Suprapubic skin (tissue), 4 donors: Measurements from ENCODE around the gene CTSE. TPM values are rescaled to one million over a fixed set of nuclear protein-coding genes. Genes with fewer than 3 reads are reported as not detected.
A peak's percentile ranks its signal among the peaks of the same experiment; 100 is the strongest.

Experiments used
- DNase-seq, 2 donors: peaks; one replicate each; pipeline ENCODE4 v3.0.0-alpha.2; 2019; ENCODE audit warnings: low spot score in 2 of 2
- H3K27ac ChIP-seq: fragments of 200-600 bp; sonication (generic); one replicate; pipeline ENCODE4 v1.5.1; 2019
- H3K27me3 ChIP-seq: fragments of 200-600 bp; sonication (generic); one replicate; pipeline ENCODE4 v1.5.1; 2019
- H3K36me3 ChIP-seq: fragments of 200-600 bp; sonication (generic); one replicate; pipeline ENCODE4 v1.5.1; 2019
- H3K4me1 ChIP-seq: fragments of 200-600 bp; sonication (generic); one replicate; pipeline ENCODE4 v1.5.1; 2019
- H3K4me3 ChIP-seq: fragments of 200-600 bp; sonication (generic); one replicate; pipeline ENCODE4 v1.5.1; 2019; ENCODE audit warnings: mild to moderate bottlenecking
- H3K9me3 ChIP-seq: fragments of 200-600 bp; sonication (generic); one replicate; pipeline ENCODE4 v1.5.1; 2019
- EP300 ChIP-seq: sonication (generic); formaldehyde crosslinking; IDR thresholded peaks from one replicate; pipeline ENCODE4 v1.6.1; 2017; ENCODE audit warnings: antibody characterized with exemption
- POLR2A ChIP-seq, 2 donors: fragments of 450-650 bp; IDR thresholded peaks; one replicate each; pipeline ENCODE4 v1.6.1; 2017; ENCODE audit warnings: antibody characterized with exemption in 2 of 2, mild to moderate bottlenecking in 2 of 2, moderate library complexity in 2 of 2
- POLR2AphosphoS5 ChIP-seq, 3 donors: sonication (generic); formaldehyde crosslinking; IDR thresholded peaks; one replicate each; pipeline ENCODE4 v1.6.1; 2017; ENCODE audit warnings: antibody characterized with exemption in 3 of 3
- WGBS: methylation state at CpG from one replicate; pipeline ENCODE4 v1.1.5; 2018; 5-methylcytosine and 5-hydroxymethylcytosine counted together
- total RNA-seq, 4 donors: library from RNA; depleted of rRNA; stranded (reverse); fragments of >200 nt; gene quantifications; one replicate each; pipeline ENCODE4 v1.1.0, GENCODE V29; 2016
- TF ChIP-seq, protein P1 (sequence below), 2 donors: fragments of 200-600 bp in 1 of 2; fragments of 450-650 bp in 1 of 2; sonication (generic) in 1 of 2; IDR thresholded peaks; one replicate each; pipeline ENCODE4 v1.5.1; 2016 to 2019; ENCODE audit warnings: antibody characterized with exemption in 2 of 2, mild to moderate bottlenecking in 1 of 2, moderate library complexity in 1 of 2

Gene CTSE
- total RNA-seq, 4 donors from 2014 or later = not detected

DNA sequence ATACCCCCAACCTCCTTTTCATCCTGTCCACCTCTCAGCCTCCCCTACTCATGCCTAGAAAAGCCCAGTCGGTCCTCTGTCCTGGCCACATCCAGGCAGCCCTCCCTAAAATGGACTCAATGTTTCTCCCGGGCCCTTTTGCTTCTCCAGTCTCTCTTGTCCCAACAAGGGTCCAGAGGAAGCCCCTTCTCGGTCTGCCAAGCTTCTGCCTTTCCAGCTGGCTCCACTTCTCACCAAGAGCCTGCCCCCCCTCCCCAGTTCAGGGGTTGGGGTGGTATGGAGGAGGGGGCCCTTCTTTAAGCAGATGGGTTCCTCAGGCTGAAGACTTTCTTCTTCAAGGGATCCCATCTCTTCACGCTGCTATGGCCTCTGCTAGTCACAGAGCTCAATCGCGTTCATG, 44.4 kb downstream of the CTSE start:
- TF ChIP-seq, protein P1, sequence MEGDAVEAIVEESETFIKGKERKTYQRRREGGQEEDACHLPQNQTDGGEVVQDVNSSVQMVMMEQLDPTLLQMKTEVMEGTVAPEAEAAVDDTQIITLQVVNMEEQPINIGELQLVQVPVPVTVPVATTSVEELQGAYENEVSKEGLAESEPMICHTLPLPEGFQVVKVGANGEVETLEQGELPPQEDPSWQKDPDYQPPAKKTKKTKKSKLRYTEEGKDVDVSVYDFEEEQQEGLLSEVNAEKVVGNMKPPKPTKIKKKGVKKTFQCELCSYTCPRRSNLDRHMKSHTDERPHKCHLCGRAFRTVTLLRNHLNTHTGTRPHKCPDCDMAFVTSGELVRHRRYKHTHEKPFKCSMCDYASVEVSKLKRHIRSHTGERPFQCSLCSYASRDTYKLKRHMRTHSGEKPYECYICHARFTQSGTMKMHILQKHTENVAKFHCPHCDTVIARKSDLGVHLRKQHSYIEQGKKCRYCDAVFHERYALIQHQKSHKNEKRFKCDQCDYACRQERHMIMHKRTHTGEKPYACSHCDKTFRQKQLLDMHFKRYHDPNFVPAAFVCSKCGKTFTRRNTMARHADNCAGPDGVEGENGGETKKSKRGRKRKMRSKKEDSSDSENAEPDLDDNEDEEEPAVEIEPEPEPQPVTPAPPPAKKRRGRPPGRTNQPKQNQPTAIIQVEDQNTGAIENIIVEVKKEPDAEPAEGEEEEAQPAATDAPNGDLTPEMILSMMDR (IDR thresholded peaks at IDR 0.05) = no peak
- TF ChIP-seq POLR2AphosphoS5 (IDR thresholded peaks at IDR 0.05) (no peak), EP300 (no peak), POLR2A (IDR thresholded peaks at IDR 0.05) (no peak)
- Histone ChIP-seq H3K9me3 (no peaks in the 10 kb centered on the region), H3K36me3 (peaks cover 23% of the 10 kb centered on the region), H3K4me1 (peaks cover 33% of the 10 kb centered on the region), H3K27ac (no peak overlapping the region), H3K27me3 (no peaks in the 10 kb centered on the region), H3K4me3 (no peak overlapping the region)
- WGBS = 62% methylated on average over 6 of the region's 6 CpGs
- DNase-seq = peak in 1 of 2 donors; percentile 51

DNA sequence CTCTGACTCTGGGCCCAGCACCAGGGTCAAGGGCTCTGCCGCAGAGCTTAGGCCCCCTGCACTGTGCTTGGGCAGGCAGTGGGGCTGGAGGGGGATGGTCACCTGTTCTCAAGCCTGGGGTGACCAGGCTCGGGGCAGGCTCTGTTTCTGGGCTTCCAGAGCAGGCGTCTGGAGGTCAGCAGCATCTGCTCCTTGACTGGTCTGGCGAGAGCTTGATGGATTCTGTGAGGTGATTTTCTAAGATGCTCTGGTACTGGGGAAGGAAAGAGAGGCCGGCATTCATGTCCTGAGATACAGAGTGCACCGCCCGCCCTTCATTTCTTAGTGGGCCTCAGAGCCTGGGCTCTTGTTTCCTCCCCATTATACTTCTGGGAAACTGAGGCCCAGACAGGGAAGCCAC, 45.0 kb downstream of the CTSE start:
- Histone ChIP-seq H3K9me3 (no peaks in the 10 kb centered on the region), H3K4me1 (peaks cover 26% of the 10 kb centered on the region), H3K27ac (no peak overlapping the region), H3K27me3 (no peaks in the 10 kb centered on the region), H3K36me3 (peaks cover 23% of the 10 kb centered on the region), H3K4me3 (no peak overlapping the region)
- WGBS = 76% methylated on average over 6 of the region's 7 CpGs
- TF ChIP-seq, protein P1 (IDR thresholded peaks at IDR 0.05) = no peak
- no peak for TF ChIP-seq POLR2AphosphoS5 (IDR thresholded peaks at IDR 0.05)
- TF ChIP-seq POLR2A (IDR thresholded peaks at IDR 0.05) = no peak
- TF ChIP-seq EP300 = no peak
- no peak for DNase-seq

DNA sequence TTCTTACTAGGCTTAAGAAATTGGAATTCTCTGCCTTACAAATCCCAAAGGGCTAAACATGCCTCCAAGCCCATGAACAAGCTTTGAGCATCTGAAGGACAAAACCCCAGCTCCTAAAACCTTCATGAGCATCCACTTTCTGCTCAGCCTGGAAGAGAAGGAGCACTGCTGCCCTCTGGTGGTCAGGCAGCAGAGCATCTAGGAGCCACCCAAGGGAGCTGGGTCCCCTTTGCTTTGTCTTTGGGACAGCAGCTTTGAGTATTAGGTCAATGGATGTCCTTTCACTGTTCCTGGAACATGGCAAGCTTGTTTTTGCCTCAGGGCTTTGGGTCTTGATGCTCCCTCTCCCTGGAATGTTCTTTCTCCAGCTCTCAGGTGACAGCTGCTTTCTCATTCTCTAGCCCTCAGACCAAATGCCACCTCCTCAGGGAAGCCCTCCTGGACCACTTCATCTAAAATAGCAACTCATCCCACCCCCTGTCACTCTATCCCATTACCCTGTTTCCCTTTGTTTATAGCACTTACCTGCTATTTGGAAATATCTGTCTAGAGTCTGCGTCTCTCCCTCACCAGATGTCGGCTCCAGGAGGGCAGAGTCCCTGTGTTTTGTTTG, 46.2 kb downstream of the CTSE start:
- H3K9me3 ChIP-seq = no peaks in the 10 kb centered on the region
- no peak overlapping the region for H3K4me3 ChIP-seq
- TF ChIP-seq, protein P1 (IDR thresholded peaks at IDR 0.05) = peak; percentile 90 to 91
- TF ChIP-seq EP300 (no peak), POLR2A (IDR thresholded peaks at IDR 0.05) (no peak), POLR2AphosphoS5 (IDR thresholded peaks at IDR 0.05) (no peak)
- peaks cover 18% of the 10 kb centered on the region for H3K36me3 ChIP-seq
- peak in 1 of 2 donors; percentile 73 for DNase-seq
- no peak overlapping the region for H3K27ac ChIP-seq
- H3K27me3 ChIP-seq = no peaks in the 10 kb centered on the region
- 98% methylated on average over 2 of the region's 2 CpGs for WGBS
- H3K4me1 ChIP-seq = peaks cover 19% of the 10 kb centered on the region

DNA sequence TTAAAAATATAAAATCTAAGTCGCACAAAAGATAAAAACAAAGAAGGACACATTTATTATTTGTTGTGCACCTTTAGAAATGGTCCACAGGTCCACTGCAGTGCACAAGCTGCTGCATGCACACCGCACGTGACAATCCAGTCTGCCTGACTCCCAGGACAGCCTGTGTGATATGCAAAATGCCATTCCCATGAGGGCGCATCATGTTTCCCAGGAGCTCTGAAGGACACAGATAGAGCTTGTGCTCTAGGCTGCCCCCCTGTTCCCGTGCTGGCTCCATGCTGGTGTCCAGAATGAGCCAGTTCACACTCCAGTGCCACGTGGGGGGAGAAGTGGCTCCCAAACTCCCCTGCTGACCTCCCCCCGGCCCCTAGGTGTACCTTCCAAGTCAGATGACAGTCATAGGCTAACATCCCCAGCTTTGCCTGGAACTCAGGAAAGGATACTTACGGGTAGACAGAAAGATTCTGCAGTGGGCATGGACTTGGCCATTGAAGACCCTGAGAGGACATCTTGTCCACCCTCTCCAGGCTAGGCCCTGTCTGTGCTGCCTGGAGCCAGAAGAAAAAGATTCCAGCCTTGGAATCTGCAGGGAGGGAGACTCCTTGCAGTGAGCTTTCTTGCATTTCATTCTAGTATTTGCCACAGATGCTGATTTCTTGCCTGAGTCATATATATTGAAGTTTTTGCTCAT, 46.8 kb downstream of the CTSE start:
- TF ChIP-seq, protein P1 (IDR thresholded peaks at IDR 0.05) = no peak
- TF ChIP-seq EP300 = no peak
- TF ChIP-seq POLR2A (IDR thresholded peaks at IDR 0.05) = no peak
- TF ChIP-seq POLR2AphosphoS5 (IDR thresholded peaks at IDR 0.05) = no peak
- no peak overlapping the region for H3K27ac ChIP-seq
- 78% methylated on average over 5 of the region's 8 CpGs for WGBS
- H3K27me3 ChIP-seq = no peaks in the 10 kb centered on the region
- H3K4me1 ChIP-seq = peaks cover 19% of the 10 kb centered on the region
- peak in 1 of 2 donors; percentile 56 for DNase-seq
- H3K36me3 ChIP-seq = peaks cover 12% of the 10 kb centered on the region
- H3K9me3 ChIP-seq = no peaks in the 10 kb centered on the region
- no peak overlapping the region for H3K4me3 ChIP-seq

DNA sequence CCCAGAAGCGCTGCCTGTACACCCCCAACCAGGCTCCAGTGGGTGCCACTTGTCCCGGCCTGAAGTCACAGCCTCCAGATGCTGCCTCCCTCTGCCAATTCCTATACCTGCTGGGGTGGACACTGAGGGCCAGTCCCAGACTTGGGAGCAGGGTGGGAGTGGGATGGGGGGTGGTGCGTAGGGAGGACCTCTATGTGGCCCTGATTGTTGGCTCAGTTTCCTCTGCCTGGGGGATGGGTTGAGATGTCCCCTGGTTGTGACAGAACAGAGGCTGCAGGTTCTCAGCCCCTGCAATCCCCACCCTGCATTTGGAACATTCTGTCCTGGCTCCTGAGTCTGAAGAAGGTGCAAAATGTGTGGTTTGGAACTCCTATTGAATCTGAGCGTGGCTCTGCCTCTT, 47.7 kb downstream of the CTSE start:
- no peaks in the 10 kb centered on the region for H3K27me3 ChIP-seq
- 67% methylated on average over 2 of the region's 4 CpGs for WGBS
- peak in 1 of 2 donors; percentile 42 for DNase-seq

More for the DNA sequence above, 47.7 kb downstream of the CTSE start:
- Histone ChIP-seq H3K27ac (no peak overlapping the region), H3K9me3 (no peaks in the 10 kb centered on the region), H3K4me3 (no peak overlapping the region), H3K36me3 (peaks cover 11% of the 10 kb centered on the region), H3K4me1 (peaks cover 19% of the 10 kb centered on the region)
- TF ChIP-seq POLR2AphosphoS5 (IDR thresholded peaks at IDR 0.05) (no peak), POLR2A (IDR thresholded peaks at IDR 0.05) (no peak), EP300 (no peak)
- TF ChIP-seq, protein P1 (IDR thresholded peaks at IDR 0.05) = no peak
